Kidney (tissue), 14 donors: ENCODE results near the gene SH3TC2. TPM values are rescaled to one million over a fixed set of nuclear protein-coding genes. Genes with fewer than 3 reads are reported as not detected.

Experiments used
- DNase-seq, 5 donors: peaks; one replicate each; pipeline ENCODE4 v3.0.0-alpha.2; 2013 to 2020
- FAIRE-seq: peaks from 2 replicates; lab custom pipeline; 2012; peaks lifted over from hg19 to GRCh38; lab: Jason Lieb, UNC
- H3K27ac ChIP-seq, 2 donors: one replicate each; pipeline ENCODE4 v1.7.0; 2013; ENCODE audit warnings: low read depth in 2 of 2, low read length in 2 of 2, inconsistent platforms in 1 of 2
- H3K27me3 ChIP-seq: one replicate; pipeline ENCODE4 v1.7.1; 2013; ENCODE audit warnings: low read length, inconsistent platforms; ENCODE audit not compliant: control insufficient read depth, insufficient read depth
- H3K36me3 ChIP-seq, 3 donors: one replicate each; pipeline versions ENCODE4 v1.7.0 to v1.7.1; 2013; ENCODE audit warnings: low read length in 3 of 3, control low read depth in 1 of 3, inconsistent platforms in 1 of 3; ENCODE audit not compliant: insufficient read depth in 3 of 3, control insufficient read depth in 2 of 3
- H3K4me1 ChIP-seq, 3 donors: one replicate each; pipeline versions ENCODE4 v1.7.0 to v1.7.1; 2013; ENCODE audit warnings: low read length in 3 of 3, inconsistent platforms in 1 of 3, low read depth in 1 of 3; ENCODE audit not compliant: control insufficient read depth in 2 of 3, insufficient read depth in 2 of 3
- H3K4me3 ChIP-seq, 3 donors: one replicate each; pipeline versions ENCODE4 v1.7.0 to v1.8.1; 2013; ENCODE audit warnings: low read length in 3 of 3, control low read depth in 1 of 3, inconsistent platforms in 1 of 3
- H3K9ac ChIP-seq, 3 donors: one replicate each; pipeline versions ENCODE4 v1.7.0 to v1.7.1; 2013; ENCODE audit warnings: low read length in 3 of 3, control low read depth in 1 of 3, inconsistent platforms in 1 of 3
- H3K9me3 ChIP-seq, 3 donors: one replicate each; pipeline versions ENCODE4 v1.7.0 to v1.7.1; 2013; ENCODE audit warnings: low read length in 3 of 3, control low read depth in 1 of 3, inconsistent platforms in 1 of 3; ENCODE audit not compliant: control insufficient read depth in 2 of 3, insufficient read depth in 1 of 3
- intact Hi-C: fragments of 100-400 bp; cut with DNase I; formaldehyde crosslinking; loops from one replicate; pipeline ENCODE4 v1.11.1; 2022
- polyA plus RNA-seq: library from polyadenylated mRNA; stranded (reverse); fragments of 350-450 nt; fragmentation: Illumina TruSeq; extraction: RNeasy Lipid Tissue Mini Kit (QIAGEN cat#74804); gene quantifications from one replicate; pipeline ENCODE4 v1.2.3, GENCODE V29; 2014; ENCODE audit warnings: low read depth, low replicate concordance; ENCODE audit not compliant: insufficient read depth
- total RNA-seq: library from RNA; stranded (reverse); fragmentation: NEBNext Ultra II Directional; extraction: Animal tissue kit (Norgen Biotek cat#: 25700); gene quantifications from one replicate; pipeline ENCODE4 v1.2.1, GENCODE V29; 2021
- TF ChIP-seq, protein P1 (sequence below): IDR thresholded peaks from 3 replicates; pipeline ENCODE4 v1.5.1; 2012; ENCODE audit warnings: mild to moderate bottlenecking, moderate library complexity, borderline replicate concordance; ENCODE audit not compliant: insufficient read depth; ENCODE audit errors: extremely low read depth
- donor health status: control.
- donor health status: control.
- donor health status: control.
- donor health status: control.
- donor health status: control.
- donor health status: DM: yes; HTN: yes; CAD: no.
- donor health status: Normal renal cell carcinoma (clear cell type).

Gene SH3TC2
- total and polyA plus RNA-seq, 2 donors from 2014 or later, result 0.17 to 1.3 TPM

DNA sequence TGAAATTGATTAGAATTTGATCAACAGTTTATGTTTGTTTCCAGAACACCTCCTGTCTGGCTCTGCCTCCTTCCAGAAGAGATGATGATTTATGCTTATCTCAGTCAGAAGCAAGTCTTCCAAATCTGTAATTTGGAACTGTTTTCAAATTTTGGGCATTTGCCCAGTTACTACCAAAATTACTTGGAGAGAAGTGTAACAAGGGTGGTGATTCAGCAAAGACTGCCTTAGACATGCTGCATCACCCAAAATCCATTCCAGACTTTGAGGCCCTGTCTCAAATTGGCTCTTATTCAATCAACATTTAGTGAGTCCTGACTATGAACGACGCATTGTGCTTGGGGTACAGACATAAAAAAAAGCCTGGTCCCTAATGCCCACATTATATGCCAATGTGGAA is 89.4 kb downstream of the SH3TC2 start:
- no peak for DNase-seq
- H3K9ac ChIP-seq, result no peak overlapping the region

DNA sequence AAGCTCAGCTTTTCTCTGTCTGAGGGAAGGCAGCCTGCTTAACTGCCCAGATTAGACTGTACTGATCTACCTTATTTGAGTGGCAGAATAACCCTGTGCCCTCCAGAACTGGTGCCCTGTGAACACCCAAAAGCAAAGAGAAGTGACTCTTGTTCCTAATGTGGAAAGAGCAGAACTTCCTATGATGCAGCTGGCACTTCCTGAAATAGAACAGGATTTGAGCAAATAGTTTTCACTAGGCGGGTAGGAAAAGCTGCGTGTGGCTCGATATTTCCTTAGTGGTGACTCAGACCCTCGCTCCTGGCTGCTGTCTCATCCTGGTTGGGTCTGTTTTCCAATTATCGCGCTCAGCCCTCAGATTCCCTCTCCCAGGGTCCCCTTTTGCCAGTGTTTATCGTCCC is 89.9 kb downstream of the SH3TC2 start:
- TF ChIP-seq, protein P1, sequence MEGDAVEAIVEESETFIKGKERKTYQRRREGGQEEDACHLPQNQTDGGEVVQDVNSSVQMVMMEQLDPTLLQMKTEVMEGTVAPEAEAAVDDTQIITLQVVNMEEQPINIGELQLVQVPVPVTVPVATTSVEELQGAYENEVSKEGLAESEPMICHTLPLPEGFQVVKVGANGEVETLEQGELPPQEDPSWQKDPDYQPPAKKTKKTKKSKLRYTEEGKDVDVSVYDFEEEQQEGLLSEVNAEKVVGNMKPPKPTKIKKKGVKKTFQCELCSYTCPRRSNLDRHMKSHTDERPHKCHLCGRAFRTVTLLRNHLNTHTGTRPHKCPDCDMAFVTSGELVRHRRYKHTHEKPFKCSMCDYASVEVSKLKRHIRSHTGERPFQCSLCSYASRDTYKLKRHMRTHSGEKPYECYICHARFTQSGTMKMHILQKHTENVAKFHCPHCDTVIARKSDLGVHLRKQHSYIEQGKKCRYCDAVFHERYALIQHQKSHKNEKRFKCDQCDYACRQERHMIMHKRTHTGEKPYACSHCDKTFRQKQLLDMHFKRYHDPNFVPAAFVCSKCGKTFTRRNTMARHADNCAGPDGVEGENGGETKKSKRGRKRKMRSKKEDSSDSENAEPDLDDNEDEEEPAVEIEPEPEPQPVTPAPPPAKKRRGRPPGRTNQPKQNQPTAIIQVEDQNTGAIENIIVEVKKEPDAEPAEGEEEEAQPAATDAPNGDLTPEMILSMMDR, result no peak
- H3K9me3 ChIP-seq, result no peaks in the 10 kb centered on the region
- H3K27me3 ChIP-seq, result no peaks in the 10 kb centered on the region
- peak in 1 of 5 donors; percentile 11 for DNase-seq
- H3K9ac ChIP-seq, result no peak overlapping the region
- FAIRE-seq, result no peak
- intact Hi-C loops, result no loop called here
- H3K4me3 ChIP-seq, result no peak overlapping the region
- H3K36me3 ChIP-seq, result no peaks in the 10 kb centered on the region
- peak overlapping the region in 1 of 2 donors; percentile 42 for H3K27ac ChIP-seq
- peaks cover 0 to 9% (median 3%) of the 10 kb centered on the region in 3 donors for H3K4me1 ChIP-seq

More for the DNA sequence above, 89.4 kb downstream of the SH3TC2 start:
- Histone ChIP-seq H3K9me3 (no peaks in the 10 kb centered on the region), H3K27ac (no peak overlapping the region), H3K4me1 (peaks cover 0 to 9% (median 3%) of the 10 kb centered on the region in 3 donors), H3K27me3 (no peaks in the 10 kb centered on the region), H3K36me3 (no peaks in the 10 kb centered on the region), H3K4me3 (no peak overlapping the region)
- no peak for FAIRE-seq
- TF ChIP-seq, protein P1, result no peak
- intact Hi-C loops, result no loop called here

DNA sequence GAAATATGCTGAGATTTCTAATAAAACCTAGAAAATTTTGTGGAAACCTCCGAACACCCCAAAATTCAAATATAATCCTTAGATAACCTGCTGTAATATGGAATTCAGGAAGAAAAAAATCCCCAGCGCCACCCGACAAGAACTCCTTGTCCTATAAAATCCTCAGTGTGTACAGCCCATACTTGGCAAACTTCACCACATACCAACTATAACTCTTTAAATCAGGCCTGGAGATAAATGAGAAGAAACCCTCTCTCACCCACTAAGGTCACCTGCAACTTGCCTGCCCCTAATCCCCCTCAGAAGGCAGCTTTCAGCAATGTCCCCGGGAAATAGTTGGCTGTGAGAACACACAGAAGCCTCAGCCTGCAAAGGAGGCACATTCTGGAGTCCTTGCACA is 90.5 kb downstream of the SH3TC2 start:
- H3K36me3 ChIP-seq, result no peaks in the 10 kb centered on the region
- no peaks in the 10 kb centered on the region for H3K9me3 ChIP-seq
- H3K9ac ChIP-seq, result no peak overlapping the region
- intact Hi-C loops, result no loop called here
- H3K4me3 ChIP-seq, result no peak overlapping the region
- no peak for DNase-seq
- TF ChIP-seq, protein P1, result no peak
- H3K27me3 ChIP-seq, result no peaks in the 10 kb centered on the region
- H3K4me1 ChIP-seq, result peaks cover 0 to 9% (median 3%) of the 10 kb centered on the region in 3 donors
- peak overlapping the region in 1 of 2 donors; percentile 42 for H3K27ac ChIP-seq
- FAIRE-seq, result no peak

DNA sequence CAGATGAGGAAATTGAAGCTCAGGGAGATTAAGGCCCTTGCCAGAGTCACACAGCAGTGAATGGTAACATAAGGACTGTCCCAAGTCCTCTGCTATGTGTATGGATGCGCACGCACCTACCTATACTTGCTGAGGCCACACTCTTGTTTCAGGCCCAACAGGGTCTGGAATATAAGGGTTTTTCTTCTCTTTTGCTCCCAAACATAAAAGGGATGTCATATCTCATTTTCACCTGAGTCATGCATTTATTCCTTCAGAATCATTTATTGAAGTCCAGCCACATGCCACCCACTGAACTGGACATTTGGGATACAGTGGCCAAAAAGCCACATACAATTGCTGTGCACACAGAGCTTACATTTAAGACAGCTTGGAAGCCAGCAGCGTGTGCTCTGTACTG is 92.0 kb downstream of the SH3TC2 start:
- H3K4me1 ChIP-seq, result peaks cover 3 to 13% (median 4%) of the 10 kb centered on the region in 3 donors
- TF ChIP-seq, protein P1, result no peak
- no peaks in the 10 kb centered on the region for H3K9me3 ChIP-seq
- H3K27ac ChIP-seq, result no peak overlapping the region
- DNase-seq, result no peak
- H3K36me3 ChIP-seq, result no peaks in the 10 kb centered on the region
- no peak overlapping the region for H3K4me3 ChIP-seq
- no peaks in the 10 kb centered on the region for H3K27me3 ChIP-seq
- no peak for FAIRE-seq
- no peak overlapping the region for H3K9ac ChIP-seq
- intact Hi-C loops, result no loop called here
